Posterior vena cava (tissue), 2 donors: ENCODE data around the gene CHRND. TPM values are rescaled to one million over a fixed set of nuclear protein-coding genes. Genes with fewer than 3 reads are reported as not detected.

Source experiments
- DNase-seq: peaks from one replicate; pipeline ENCODE4 v3.0.0-alpha.2; 2020; ENCODE audit warnings: low spot score
- intact Hi-C, 2 donors: fragments of 100-400 bp; cut with DNase I; formaldehyde crosslinking; loops; one replicate each; pipeline versions ENCODE4 v1.14.1 to v1.14.2; 2022 to 2023
- long read RNA-seq, 2 donors: library from polyadenylated mRNA; unstranded; transcript quantifications; one replicate each; pipeline ENCODE4 v2.0.0, GENCODE V29; 2020 to 2021
- total RNA-seq, 2 donors: library from RNA; stranded (reverse); fragmentation: NEBNext Ultra II Directional; extraction: Animal tissue kit (Norgen Biotek cat#: 25700); gene quantifications; one replicate each; pipeline ENCODE4 v1.2.1, GENCODE V29; 2021
- donor health status: DM: yes; HTN: yes; CAD: no.
- donor health status: DM: yes; HTN: yes; CAD: no.

The CHRND gene
- not detected for total RNA-seq
- long read RNA-seq, donor 1 = 0 reads
- long read RNA-seq, donor 2 = 0 reads

- DNase-seq = no peak
These were observed at the start of gene CHRND for GRCh38 chr2:232525791-232526371. Gene CHRND, plus strand, starts transcription at chr2:232526160. Its CDS starts 56 bp downstream, at chr2:232526216.

GRCh38 chr2:232476791-232477190 lies 49.2 kb upstream of the CHRND start:
- intact Hi-C loops = no loop called here
- DNase-seq = peak; percentile 74

More at GRCh38 chr2:232525791-232526371, at the start of gene CHRND:
- intact Hi-C loops = loop anchor here in 1 of 2 donors (10.0 kb wide), 2 partner anchors 81 to 611 kb away; no protein-coding TSS in a partner anchor

- no peak for DNase-seq
- intact Hi-C loops = no loop called here
These were observed 48.0 kb upstream of the CHRND start for GRCh38 chr2:232477751-232478510.

GRCh38 chr2:232478571-232479340 lies 47.2 kb upstream of the CHRND start:
- intact Hi-C loops = no loop called here
- peak; percentile 75 for DNase-seq

- DNase-seq = peak; percentile 76
- intact Hi-C loops = no loop called here
These were observed 46.4 kb upstream of the CHRND start for GRCh38 chr2:232479341-232480200.

GRCh38 chr2:232480201-232481190 lies 45.5 kb upstream of the CHRND start:
- intact Hi-C loops = no loop called here
- no peak for DNase-seq

GRCh38 chr2:232481322-232482140 lies 44.4 kb upstream of the CHRND start:
- DNase-seq = no peak

GRCh38 chr2:232482301-232483238 lies 43.4 kb upstream of the CHRND start:
- DNase-seq = peak; percentile 78
- intact Hi-C loops = no loop called here

More at GRCh38 chr2:232481322-232482140, 44.4 kb upstream of the CHRND start:
- intact Hi-C loops = no loop called here

GRCh38 chr2:232483311-232483922 lies 42.5 kb upstream of the CHRND start:
- peak; percentile 63 for DNase-seq
- intact Hi-C loops = no loop called here

- DNase-seq = peak; percentile 64
- intact Hi-C loops = no loop called here
These were observed 41.9 kb upstream of the CHRND start for GRCh38 chr2:232483923-232484627.

GRCh38 chr2:232484628-232485347 lies 41.2 kb upstream of the CHRND start:
- intact Hi-C loops = no loop called here
- no peak for DNase-seq

GRCh38 chr2:232485348-232485756 lies 40.6 kb upstream of the CHRND start:
- DNase-seq = no peak
- intact Hi-C loops = no loop called here

- intact Hi-C loops = no loop called here
- DNase-seq = peak; percentile 75
These were observed 40.0 kb upstream of the CHRND start for GRCh38 chr2:232485757-232486557.
